Liver (tissue), 9 donors: ENCODE measurements around the gene OR4K15. TPM values are rescaled to one million over a fixed set of nuclear protein-coding genes. Genes with fewer than 3 reads are reported as not detected.

Experiments
- DNase-seq: peaks from one replicate; pipeline ENCODE4 v3.0.0-alpha.2; 2017; ENCODE audit warnings: low spot score
- H3K27ac ChIP-seq, 2 donors: one replicate each; pipeline ENCODE4 v1.7.0; 2013; ENCODE audit warnings: inconsistent platforms in 2 of 2, low read length in 2 of 2, control low read depth in 1 of 2, low read depth in 1 of 2, mild to moderate bottlenecking in 1 of 2
- H3K27me3 ChIP-seq, 4 donors: one replicate each; pipeline versions ENCODE4 v1.6.1 to v1.7.0; 2013; ENCODE audit warnings: low read length in 3 of 4, inconsistent platforms in 1 of 4, mild to moderate bottlenecking in 1 of 4, moderate library complexity in 1 of 4; ENCODE audit not compliant: control insufficient read depth in 4 of 4, insufficient read depth in 4 of 4
- H3K36me3 ChIP-seq, 4 donors: one replicate each; pipeline versions ENCODE4 v1.6.1 to v1.7.0; 2013; ENCODE audit warnings: low read length in 3 of 4, mild to moderate bottlenecking in 3 of 4, low read depth in 1 of 4, moderate library complexity in 1 of 4; ENCODE audit not compliant: control insufficient read depth in 4 of 4, insufficient read depth in 3 of 4
- H3K4me1 ChIP-seq, 4 donors: one replicate each; pipeline versions ENCODE4 v1.6.1 to v1.7.0; 2013; ENCODE audit warnings: low read length in 3 of 4, mild to moderate bottlenecking in 3 of 4, moderate library complexity in 1 of 4; ENCODE audit not compliant: control insufficient read depth in 4 of 4, insufficient read depth in 4 of 4
- H3K4me3 ChIP-seq, 3 donors: one replicate each; pipeline versions ENCODE4 v1.6.1 to v1.7.0; 2013; ENCODE audit warnings: low read length in 3 of 3, control low read depth in 1 of 3, low read depth in 1 of 3, mild to moderate bottlenecking in 1 of 3
- H3K9ac ChIP-seq, 2 donors: one replicate each; pipeline ENCODE4 v1.7.0; 2013; ENCODE audit warnings: low read length in 2 of 2, mild to moderate bottlenecking in 2 of 2, moderate library complexity in 2 of 2, control low read depth in 1 of 2, low read depth in 1 of 2
- H3K9me3 ChIP-seq, 4 donors: one replicate each; pipeline versions ENCODE4 v1.6.1 to v1.7.0; 2013; ENCODE audit warnings: low read length in 3 of 4; ENCODE audit not compliant: control insufficient read depth in 4 of 4
- ATF3 ChIP-seq: IDR thresholded peaks from 2 replicates; pipeline ENCODE4 v1.6.1; 2016; ENCODE audit warnings: antibody characterized with exemption
- CTCF ChIP-seq: fragments of 150-350 bp; IDR thresholded peaks from 2 replicates; pipeline ENCODE4 v1.5.1; 2017; ENCODE audit warnings: improper control_type of control experiment, low read depth, low read length; ENCODE audit not compliant: missing input control
- EGR1 ChIP-seq, 2 donors: IDR thresholded peaks; 2 replicates each; pipeline ENCODE4 v1.6.1; 2016 to 2018; ENCODE audit warnings: antibody characterized with exemption in 2 of 2, low read depth in 2 of 2
- FOXA1 ChIP-seq: IDR thresholded peaks from 2 replicates; pipeline ENCODE4 v1.6.1; 2016; ENCODE audit warnings: antibody characterized with exemption
- FOXA2 ChIP-seq: IDR thresholded peaks from 2 replicates; pipeline ENCODE4 v1.6.1; 2016; ENCODE audit warnings: antibody characterized with exemption
- GABPA ChIP-seq, 2 donors: IDR thresholded peaks in 1 of 2; conservative IDR thresholded peaks in 1 of 2; 2 replicates each; pipeline ENCODE4 v1.6.1; 2016; ENCODE audit warnings: antibody characterized with exemption in 2 of 2, mild to moderate bottlenecking in 1 of 2, moderate library complexity in 1 of 2
- HNF4A ChIP-seq, 2 donors: conservative IDR thresholded peaks; 2 replicates each; pipeline ENCODE4 v1.6.1; 2016; ENCODE audit warnings: antibody characterized with exemption in 2 of 2, mild to moderate bottlenecking in 2 of 2
- HNF4G ChIP-seq: IDR thresholded peaks from 2 replicates; pipeline ENCODE4 v1.6.1; 2016; ENCODE audit warnings: antibody characterized with exemption
- JUND ChIP-seq, 2 donors: IDR thresholded peaks; 2 replicates each; pipeline ENCODE4 v1.6.1; 2016; ENCODE audit warnings: antibody characterized with exemption in 2 of 2
- MAX ChIP-seq: IDR thresholded peaks from 2 replicates; pipeline ENCODE4 v1.6.1; 2016; ENCODE audit warnings: antibody characterized with exemption
- NR2F2 ChIP-seq: IDR thresholded peaks from 2 replicates; pipeline ENCODE4 v1.6.1; 2016; ENCODE audit warnings: antibody characterized with exemption
- RAD21 ChIP-seq, 2 donors: IDR thresholded peaks; 2 replicates each; pipeline ENCODE4 v1.6.1; 2016; ENCODE audit warnings: antibody characterized with exemption in 2 of 2, mild to moderate bottlenecking in 2 of 2
- REST ChIP-seq: IDR thresholded peaks from 2 replicates; pipeline ENCODE4 v1.6.1; 2016; ENCODE audit warnings: antibody characterized with exemption, mild to moderate bottlenecking
- RXRA ChIP-seq, 2 donors: IDR thresholded peaks; 2 replicates each; pipeline ENCODE4 v1.6.1; 2017 to 2018; ENCODE audit warnings: antibody characterized with exemption in 2 of 2, mild to moderate bottlenecking in 1 of 2
- SP1 ChIP-seq: IDR thresholded peaks from 2 replicates; pipeline ENCODE4 v1.6.1; 2018; ENCODE audit warnings: antibody characterized with exemption, mild to moderate bottlenecking
- TAF1 ChIP-seq: conservative IDR thresholded peaks from 2 replicates; pipeline ENCODE4 v1.6.1; 2016; ENCODE audit warnings: antibody characterized with exemption, mild to moderate bottlenecking
- YY1 ChIP-seq: IDR thresholded peaks from 2 replicates; pipeline ENCODE4 v1.6.1; 2016; ENCODE audit warnings: antibody characterized with exemption, mild to moderate bottlenecking
- ZBTB33 ChIP-seq: IDR thresholded peaks from 2 replicates; pipeline ENCODE4 v1.6.1; 2016; ENCODE audit warnings: antibody characterized with exemption
- WGBS: extraction: QIAGEN DNeasy Blood & Tissue Kit; methylation state at CpG from one replicate; pipeline ENCODE4 v1.1.7; 2013; 5-methylcytosine and 5-hydroxymethylcytosine counted together
- polyA plus RNA-seq, 2 donors: library from polyadenylated mRNA; stranded (reverse) in 1 of 2; unstranded in 1 of 2; fragments of 200-250 nt in 1 of 2; fragments of >200 nt in 1 of 2; fragmentation: Nextera tagmentation in 1 of 2; extraction: Ambion mirVana in 1 of 2; gene quantifications; one replicate each; pipeline versions ENCODE4 v1.2.1 to v1.2.3, GENCODE V29; 2013 to 2015
- total RNA-seq, 2 donors: library from RNA; depleted of rRNA; stranded (reverse); fragments of >200 nt; gene quantifications; one replicate each; pipeline ENCODE4 v1.2.3, GENCODE V29; 2014
- donor health status: healthy.
- donor health status: healthy.
- donor health status: healthy.
- donor health status: healthy.
- donor health status: healthy.

OR4K15 gene
- total RNA-seq (not detected), polyA plus RNA-seq (not detected)

- Histone ChIP-seq H3K36me3 (no peaks in the 10 kb centered on the region), H3K27ac (no peak within 1 kb of the TSS), H3K4me1 (no peaks in the 10 kb centered on the region), H3K27me3 (no peaks in the 10 kb centered on the region), H3K9ac (no peak within 1 kb of the TSS), H3K9me3 (no peaks in the 10 kb centered on the region), H3K4me3 (no peak within 1 kb of the TSS)
- no peak for DNase-seq
- TF ChIP-seq REST, result no peak
- no peak for TF ChIP-seq CTCF
- TF ChIP-seq FOXA2, result no peak
- no peak for TF ChIP-seq ZBTB33
- no peak for TF ChIP-seq YY1
- TF ChIP-seq RAD21 (IDR thresholded peaks at IDR 0.05), result no peak
- TF ChIP-seq FOXA1, result no peak
- TF ChIP-seq NR2F2, result no peak
- no peak for TF ChIP-seq ATF3
- no peak for TF ChIP-seq EGR1 (IDR thresholded peaks at IDR 0.05; ENCODE audit: low read depth in 2 of 2)
- TF ChIP-seq JUND (IDR thresholded peaks at IDR 0.05), result no peak
- TF ChIP-seq TAF1, result no peak
- TF ChIP-seq HNF4A (conservative IDR thresholded peaks at IDR 0.05), result no peak
- no peak for TF ChIP-seq GABPA (IDR thresholded peaks at IDR 0.05 in 1 of 2, conservative IDR thresholded peaks at IDR 0.05 in 1 of 2)
- no peak for TF ChIP-seq SP1
- TF ChIP-seq MAX, result no peak
- TF ChIP-seq HNF4G, result no peak
- no peak for TF ChIP-seq RXRA (IDR thresholded peaks at IDR 0.05)
- WGBS, result 95% methylated on average over 3 of the region's 3 CpGs
These were observed at the start of gene OR4K15 for GRCh38 chr14:19975291-19975690. Gene OR4K15 (plus strand): TSS chr14:19975591. CDS start chr14:19975591, 0 bp downstream.
